Stimulated activated CD8-positive, alpha-beta memory T cell treated with anti-CD3 and anti-CD28 coated beads, Interleukin-4, amount 100 ng/mL, for 1 hour (primary cell): ENCODE measurements around the gene MCOLN3.
"Not testable (repeated sequence)": the region's sequence is repeated elsewhere in the genome, so short reads cannot be mapped to it uniquely, and the experiment has no call there.

Experiments
- DNase-seq, 2 donors: peaks; one replicate each; pipeline ENCODE4 v3.0.0-alpha.2; 2020; ENCODE audit warnings: low read depth in 2 of 2, low spot score in 1 of 2

The MCOLN3 gene

GRCh38 chr1:84995484-84996334 lies 52.6 kb downstream of the MCOLN3 start:
- no peak for DNase-seq

GRCh38 chr1:84991097-84991920 lies 57.0 kb downstream of the MCOLN3 start:
- DNase-seq = no peak

GRCh38 chr1:84988588-84988987 lies 59.7 kb downstream of the MCOLN3 start:
- DNase-seq = no peak

- DNase-seq = not testable (repeated sequence)
Observed at GRCh38 chr1:84986561-84986960, 61.7 kb downstream of the MCOLN3 start.

GRCh38 chr1:84985365-84985764 lies 62.9 kb downstream of the MCOLN3 start:
- DNase-seq = no peak

GRCh38 chr1:84982395-84982794 lies 65.9 kb downstream of the MCOLN3 start:
- DNase-seq = no peak

- no peak for DNase-seq
Observed at GRCh38 chr1:84975035-84975434, 73.3 kb downstream of the MCOLN3 start.

- no peak for DNase-seq
Observed at GRCh38 chr1:84973498-84974334, 74.6 kb downstream of the MCOLN3 start.

- no peak for DNase-seq
Observed at GRCh38 chr1:84972377-84972987, 75.8 kb downstream of the MCOLN3 start.

GRCh38 chr1:84971957-84972356 lies 76.3 kb downstream of the MCOLN3 start:
- no peak for DNase-seq

- no peak for DNase-seq
Observed at GRCh38 chr1:84969489-84970250, 78.6 kb downstream of the MCOLN3 start.

GRCh38 chr1:84968865-84969264 lies 79.4 kb downstream of the MCOLN3 start:
- no peak for DNase-seq

GRCh38 chr1:84968101-84968500 lies 80.2 kb downstream of the MCOLN3 start:
- no peak for DNase-seq
